SKM-1 (cell line): ENCODE measurements around the gene NPIPA5.
"Not testable (repeated sequence)": the region's sequence is repeated elsewhere in the genome, so short reads cannot be mapped to it uniquely, and the experiment has no call there.

Experiments used
- DNase-seq: peaks from one replicate; lab custom pipeline; 2025; ENCODE audit not compliant: unreplicated experiment; lab: John Stamatoyannopoulos, UW

Gene NPIPA5

GRCh38 chr16:15378194-15378593, at the start of gene NPIPA5:
TSS of gene NPIPA5 (minus strand) at chr16:15378294. CDS start at chr16:15378294, 0 bp downstream.
- DNase-seq = not testable (repeated sequence)

GRCh38 chr16:15427648-15428239, 49.6 kb upstream of the NPIPA5 start:
- no peak for DNase-seq

- no peak for DNase-seq
Observed at GRCh38 chr16:15426796-15427195, 48.7 kb upstream of the NPIPA5 start.

- DNase-seq = no peak
Observed at GRCh38 chr16:15425861-15426260, 47.8 kb upstream of the NPIPA5 start.

GRCh38 chr16:15422222-15422621, 44.1 kb upstream of the NPIPA5 start:
- no peak for DNase-seq

GRCh38 chr16:15421696-15422095, 43.6 kb upstream of the NPIPA5 start:
- DNase-seq = not testable (repeated sequence)

- no peak for DNase-seq
Observed at GRCh38 chr16:15418206-15418605, 40.1 kb upstream of the NPIPA5 start.

- no peak for DNase-seq
Observed at GRCh38 chr16:15417197-15417596, 39.1 kb upstream of the NPIPA5 start.

GRCh38 chr16:15415511-15415985, 37.5 kb upstream of the NPIPA5 start:
- no peak for DNase-seq

GRCh38 chr16:15409476-15409875, 31.4 kb upstream of the NPIPA5 start:
- not testable (repeated sequence) for DNase-seq

GRCh38 chr16:15407756-15408155, 29.7 kb upstream of the NPIPA5 start:
- not testable (repeated sequence) for DNase-seq

- peak; percentile 26 for DNase-seq
Observed at GRCh38 chr16:15404792-15405191, 26.7 kb upstream of the NPIPA5 start.

GRCh38 chr16:15404091-15404490, 26.0 kb upstream of the NPIPA5 start:
- DNase-seq = peak; percentile 31

- DNase-seq = no peak
Observed at GRCh38 chr16:15403392-15403995, 25.4 kb upstream of the NPIPA5 start.

- DNase-seq = no peak
Observed at GRCh38 chr16:15401972-15402371, 23.9 kb upstream of the NPIPA5 start.

GRCh38 chr16:15400314-15400713, 22.2 kb upstream of the NPIPA5 start:
- not testable (repeated sequence) for DNase-seq

GRCh38 chr16:15399317-15399716, 21.2 kb upstream of the NPIPA5 start:
- DNase-seq = no peak

GRCh38 chr16:15398618-15399316, 20.7 kb upstream of the NPIPA5 start:
- no peak for DNase-seq

GRCh38 chr16:15396948-15397594, 19.0 kb upstream of the NPIPA5 start:
- no peak for DNase-seq

- DNase-seq = not testable (repeated sequence)
Observed at GRCh38 chr16:15396509-15396829, 18.4 kb upstream of the NPIPA5 start.

GRCh38 chr16:15395631-15396508, 17.8 kb upstream of the NPIPA5 start, which contains the start of gene MPV17L:
TSS of gene MPV17L (plus strand) at chr16:15395754. CDS start at chr16:15395898, 144 bp downstream.
- not testable (repeated sequence) for DNase-seq
